ENCODE data around the gene BHLHE41. TPM values are rescaled to one million over a fixed set of nuclear protein-coding genes. Genes with fewer than 3 reads are reported as not detected.

BHLHE41 gene
- polyA plus RNA-seq, 1 donor from 2014 or later = not detected

GRCh38 chr12:26130728-26131127 lies 5.9 kb upstream of the BHLHE41 start:
- no peaks in the 10 kb centered on the region for H3K9me2 ChIP-seq (ENCODE audit: insufficient read depth, low read length)
- H3K9ac ChIP-seq (ENCODE audit: low read length) = no peak overlapping the region
- no peak for TF ChIP-seq MXI1 (conservative IDR thresholded peaks at IDR 0.05; ENCODE audit: poor library complexity, severe bottlenecking)
- no peak for TF ChIP-seq EP300 (conservative IDR thresholded peaks at IDR 0.05; ENCODE audit: poor library complexity, severe bottlenecking)
- no peak for TF ChIP-seq EZH2 (IDR thresholded peaks at IDR 0.05; ENCODE audit: borderline replicate concordance, insufficient read depth, low read length, poor library complexity, severe bottlenecking)
- TF ChIP-seq TAF1 (IDR thresholded peaks at IDR 0.05; ENCODE audit: low read depth) = no peak
- no peak for TF ChIP-seq RAD21 (conservative IDR thresholded peaks at IDR 0.05)
- TF ChIP-seq SMC3 (conservative IDR thresholded peaks at IDR 0.05; ENCODE audit: poor library complexity) = no peak
- TF ChIP-seq POLR2AphosphoS5 (IDR thresholded peaks at IDR 0.05) = no peak
- TF ChIP-seq REST (IDR thresholded peaks at IDR 0.05; ENCODE audit: borderline replicate concordance) = no peak
- TF ChIP-seq CTCF (IDR thresholded peaks at IDR 0.05; ENCODE audit: poor library complexity, severe bottlenecking) = no peak
- no peaks in the 10 kb centered on the region for H4K20me1 ChIP-seq (ENCODE audit: insufficient read depth)
- H3K79me2 ChIP-seq (replicated peaks; ENCODE audit: insufficient read depth, low read length) = no peaks in the 10 kb centered on the region
- H3K27ac ChIP-seq (ENCODE audit: low read length) = no peak overlapping the region
- H3K36me3 ChIP-seq (ENCODE audit: insufficient read depth, low read length) = no peaks in the 10 kb centered on the region
- no peak overlapping the region for H3K4me2 ChIP-seq (ENCODE audit: low read length)
- H3K4me3 ChIP-seq (ENCODE audit: low read length) = no peak overlapping the region
- H3K27me3 ChIP-seq (ENCODE audit: insufficient read depth, low read depth, low read length) = peaks cover 44% of the 10 kb centered on the region
- H3F3A ChIP-seq (ENCODE audit: insufficient read depth, low read length, poor library complexity, severe bottlenecking) = no peaks in the 10 kb centered on the region
- H3K9me3 ChIP-seq (ENCODE audit: low read length) = no peaks in the 10 kb centered on the region
- H2AFZ ChIP-seq (ENCODE audit: low read depth, low read length) = no peak overlapping the region

GRCh38 chr12:26128168-26128567 lies 3.3 kb upstream of the BHLHE41 start:
- no peak overlapping the region for H3K27ac ChIP-seq (ENCODE audit: low read length)
- TF ChIP-seq EP300 (conservative IDR thresholded peaks at IDR 0.05; ENCODE audit: poor library complexity, severe bottlenecking) = no peak
- no peak for TF ChIP-seq CTCF (IDR thresholded peaks at IDR 0.05; ENCODE audit: poor library complexity, severe bottlenecking)
- TF ChIP-seq EZH2 (IDR thresholded peaks at IDR 0.05; ENCODE audit: borderline replicate concordance, insufficient read depth, low read length, poor library complexity, severe bottlenecking) = no peak
- TF ChIP-seq MXI1 (conservative IDR thresholded peaks at IDR 0.05; ENCODE audit: poor library complexity, severe bottlenecking) = no peak
- no peak for TF ChIP-seq RAD21 (conservative IDR thresholded peaks at IDR 0.05)
- no peak for TF ChIP-seq POLR2AphosphoS5 (IDR thresholded peaks at IDR 0.05)
- TF ChIP-seq REST (IDR thresholded peaks at IDR 0.05; ENCODE audit: borderline replicate concordance) = no peak
- no peaks in the 10 kb centered on the region for H3K79me2 ChIP-seq (replicated peaks; ENCODE audit: insufficient read depth, low read length)
- H2AFZ ChIP-seq (ENCODE audit: low read depth, low read length) = no peak overlapping the region
- peaks cover 3% of the 10 kb centered on the region for H3F3A ChIP-seq (ENCODE audit: insufficient read depth, low read length, poor library complexity, severe bottlenecking)
- H3K36me3 ChIP-seq (ENCODE audit: insufficient read depth, low read length) = no peaks in the 10 kb centered on the region
- H4K20me1 ChIP-seq (ENCODE audit: insufficient read depth) = no peaks in the 10 kb centered on the region
- H3K4me3 ChIP-seq (ENCODE audit: low read length) = no peak overlapping the region
- H3K9me3 ChIP-seq (ENCODE audit: low read length) = no peaks in the 10 kb centered on the region
- no peaks in the 10 kb centered on the region for H3K9me2 ChIP-seq (ENCODE audit: insufficient read depth, low read length)
- peaks cover 69% of the 10 kb centered on the region for H3K27me3 ChIP-seq (ENCODE audit: insufficient read depth, low read depth, low read length)
- H3K4me2 ChIP-seq (ENCODE audit: low read length) = no peak overlapping the region
- no peak overlapping the region for H3K9ac ChIP-seq (ENCODE audit: low read length)

Measured in neural cell (in vitro differentiated cells).